Globus pallidus (tissue), 1 donor: ENCODE data around the gene NUP210L.

ENCODE experiments used
- DNase-seq: peaks from one replicate; pipeline ENCODE4 v3.0.0-alpha.2; 2015; ENCODE audit warnings: low spot score

NUP210L gene

GRCh38 chr1:154154534-154155191 is at the start of gene NUP210L:
NUP210L (minus strand) TSS chr1:154155073.
- no peak for DNase-seq

- no peak for DNase-seq
Measured at GRCh38 chr1:154199563-154199879, 44.6 kb upstream of the NUP210L start.

- DNase-seq, result peak; percentile 53
Measured at GRCh38 chr1:154198756-154199562, 44.1 kb upstream of the NUP210L start.

GRCh38 chr1:154193821-154194220 is 38.9 kb upstream of the NUP210L start:
- no peak for DNase-seq

GRCh38 chr1:154192476-154192875 is 37.6 kb upstream of the NUP210L start:
- no peak for DNase-seq

GRCh38 chr1:154191990-154192461 is 37.2 kb upstream of the NUP210L start, which contains the start of gene TPM3:
TPM3 (minus strand) TSS chr1:154192100; CDS start chr1:154192018, 82 bp downstream.
- DNase-seq, result no peak

GRCh38 chr1:154190550-154190949 is 35.7 kb upstream of the NUP210L start:
- no peak for DNase-seq

GRCh38 chr1:154186852-154187501 is 32.1 kb upstream of the NUP210L start:
- no peak for DNase-seq

- no peak for DNase-seq
Measured at GRCh38 chr1:154186177-154186576, 31.3 kb upstream of the NUP210L start.

- DNase-seq, result peak; percentile 93
Measured at GRCh38 chr1:154183046-154183915, 28.4 kb upstream of the NUP210L start.

GRCh38 chr1:154182344-154183045 is 27.6 kb upstream of the NUP210L start:
- peak; percentile 58 for DNase-seq

- no peak for DNase-seq
Measured at GRCh38 chr1:154181944-154182343, 27.1 kb upstream of the NUP210L start.

- DNase-seq, result no peak
Measured at GRCh38 chr1:154179946-154180687, 25.2 kb upstream of the NUP210L start.

GRCh38 chr1:154178911-154179811 is 24.3 kb upstream of the NUP210L start:
- DNase-seq, result no peak

- no peak for DNase-seq
Measured at GRCh38 chr1:154178013-154178412, 23.1 kb upstream of the NUP210L start.

GRCh38 chr1:154176337-154176736 is 21.5 kb upstream of the NUP210L start:
- no peak for DNase-seq

- DNase-seq, result no peak
Measured at GRCh38 chr1:154174654-154175053, 19.8 kb upstream of the NUP210L start.

GRCh38 chr1:154171880-154172279 is 17.0 kb upstream of the NUP210L start:
- DNase-seq, result no peak

- no peak for DNase-seq
Measured at GRCh38 chr1:154171223-154171583, 16.3 kb upstream of the NUP210L start.
